Measurements from ENCODE around the gene SLC27A5. TPM values are rescaled to one million over a fixed set of nuclear protein-coding genes. Genes with fewer than 3 reads are reported as not detected.

Gene SLC27A5
- total RNA-seq, 1 experiment from 2014 or later = 8.4 TPM

- Histone ChIP-seq H3K36me3 (ENCODE audit: low read depth) (no peaks in the 10 kb centered on the region), H3K27me3 (ENCODE audit: insufficient read depth, low read depth) (no peaks in the 10 kb centered on the region), H3K27ac (peak overlapping the region; percentile 17; the same call in 1 of the 2 replicates), H3K4me2 (peak overlapping the region; percentile 88), H3K9me2 (ENCODE audit: insufficient read depth) (no peaks in the 10 kb centered on the region), H2AFZ (peak overlapping the region; percentile 77), H3K79me2 (ENCODE audit: low read depth) (no peaks in the 10 kb centered on the region), H3K9me3 (ENCODE audit: insufficient read depth, low read depth) (no peaks in the 10 kb centered on the region), H3K4me1 (replicated peaks; ENCODE audit: insufficient read depth) (peaks cover 18% of the 10 kb centered on the region; the same call in 1 of the 2 replicates), H4K20me1 (ENCODE audit: insufficient read depth) (no peaks in the 10 kb centered on the region), H3F3A (ENCODE audit: insufficient read depth, low read depth) (peaks cover 18% of the 10 kb centered on the region), H3K4me3 (peak overlapping the region; percentile 68)
- TSS peak; percentile 70 for BruUV-seq (replicated peaks)
- POLR2A ChIA-PET (ENCODE audit: unreplicated experiment) = no interaction called here
- intact Hi-C loops (cut with micrococcal nuclease; ENCODE audit: unreplicated experiment) = loop anchor here (5.0 kb wide), 1 partner anchor 93 kb away; the partner anchor contains the start of gene ZNF837
- DNase-seq = no peak
- TF ChIP-seq CTCF (conservative IDR thresholded peaks at IDR 0.05) (no peak), EZH2 (IDR thresholded peaks at IDR 0.05; ENCODE audit: low read depth) (no peak)
- CTCF ChIA-PET = interaction anchor here (0.6 kb wide), 1 partner anchor 1141 kb away, joined by 3 read pairs; no protein-coding TSS in a partner anchor
Measured at GRCh38 chr19:58474997-58475713, 36.6 kb downstream of the SLC27A5 start.

GRCh38 chr19:58474291-58474996 lies 37.3 kb downstream of the SLC27A5 start:
- Histone ChIP-seq H4K20me1 (ENCODE audit: insufficient read depth) (no peaks in the 10 kb centered on the region), H3K4me1 (replicated peaks; ENCODE audit: insufficient read depth) (peaks cover 18% of the 10 kb centered on the region; the same call in 1 of the 2 replicates), H3F3A (ENCODE audit: insufficient read depth, low read depth) (peaks cover 18% of the 10 kb centered on the region), H3K4me3 (peak overlapping the region; percentile 68; the same call in 1 of the 2 replicates), H3K79me2 (ENCODE audit: low read depth) (no peaks in the 10 kb centered on the region), H3K4me2 (peak overlapping the region; percentile 88), H3K27me3 (ENCODE audit: insufficient read depth, low read depth) (no peaks in the 10 kb centered on the region), H3K36me3 (ENCODE audit: low read depth) (no peaks in the 10 kb centered on the region), H3K9me2 (ENCODE audit: insufficient read depth) (no peaks in the 10 kb centered on the region), H3K27ac (no peak overlapping the region), H2AFZ (no peak overlapping the region), H3K9me3 (ENCODE audit: insufficient read depth, low read depth) (no peaks in the 10 kb centered on the region)
- TF ChIP-seq CTCF (conservative IDR thresholded peaks at IDR 0.05) = no peak
- TF ChIP-seq EZH2 (IDR thresholded peaks at IDR 0.05; ENCODE audit: low read depth) = no peak
- POLR2A ChIA-PET (ENCODE audit: unreplicated experiment) = no interaction called here
- no peak for DNase-seq
- intact Hi-C loops (cut with micrococcal nuclease; ENCODE audit: unreplicated experiment) = no loop called here
- CTCF ChIA-PET = interaction anchor here (0.6 kb wide), 1 partner anchor 1140 kb away, joined by 3 read pairs; no protein-coding TSS in a partner anchor
- BruUV-seq (replicated peaks) = no TSS peak

- no peak for TF ChIP-seq EZH2 (IDR thresholded peaks at IDR 0.05; ENCODE audit: low read depth)
- TF ChIP-seq CTCF (conservative IDR thresholded peaks at IDR 0.05) = no peak
- POLR2A ChIA-PET (ENCODE audit: unreplicated experiment) = no interaction called here
- no peaks in the 10 kb centered on the region for H3K9me3 ChIP-seq (ENCODE audit: insufficient read depth, low read depth)
Measured at GRCh38 chr19:58473775-58474174, 38.0 kb downstream of the SLC27A5 start.

More at GRCh38 chr19:58473775-58474174, 38.0 kb downstream of the SLC27A5 start:
- no TSS peak for BruUV-seq (replicated peaks)
- no peaks in the 10 kb centered on the region for H3K9me2 ChIP-seq (ENCODE audit: insufficient read depth)
- no peak overlapping the region for H3K4me2 ChIP-seq
- no peaks in the 10 kb centered on the region for H3K27me3 ChIP-seq (ENCODE audit: insufficient read depth, low read depth)
- peaks cover 18% of the 10 kb centered on the region for H3F3A ChIP-seq (ENCODE audit: insufficient read depth, low read depth)
- no peaks in the 10 kb centered on the region for H3K36me3 ChIP-seq (ENCODE audit: low read depth)
- H2AFZ ChIP-seq = no peak overlapping the region
- H3K4me3 ChIP-seq = no peak overlapping the region
- no peak overlapping the region for H3K27ac ChIP-seq
- H3K4me1 ChIP-seq (replicated peaks; ENCODE audit: insufficient read depth) = 0 out of 2 replicates have a peak, but pooled peaks cover 13% of the 10 kb centered on the region
- intact Hi-C loops (cut with micrococcal nuclease; ENCODE audit: unreplicated experiment) = no loop called here
- 0 out of 2 replicates have a peak, but pooled peaks cover 1% of the 10 kb centered on the region for H4K20me1 ChIP-seq (ENCODE audit: insufficient read depth)
- DNase-seq = no peak
- peaks cover 3% of the 10 kb centered on the region; the same call in 1 of the 2 replicates for H3K79me2 ChIP-seq (ENCODE audit: low read depth)
- CTCF ChIA-PET = no interaction called here

Measured in PC-9 (cell line).